ENCODE measurements around the gene EVI5L. TPM values are rescaled to one million over a fixed set of nuclear protein-coding genes. Genes with fewer than 3 reads are reported as not detected.

Gene EVI5L
- polyA plus RNA-seq, 1 donor from 2014 or later, result 50.6 TPM

DNA sequence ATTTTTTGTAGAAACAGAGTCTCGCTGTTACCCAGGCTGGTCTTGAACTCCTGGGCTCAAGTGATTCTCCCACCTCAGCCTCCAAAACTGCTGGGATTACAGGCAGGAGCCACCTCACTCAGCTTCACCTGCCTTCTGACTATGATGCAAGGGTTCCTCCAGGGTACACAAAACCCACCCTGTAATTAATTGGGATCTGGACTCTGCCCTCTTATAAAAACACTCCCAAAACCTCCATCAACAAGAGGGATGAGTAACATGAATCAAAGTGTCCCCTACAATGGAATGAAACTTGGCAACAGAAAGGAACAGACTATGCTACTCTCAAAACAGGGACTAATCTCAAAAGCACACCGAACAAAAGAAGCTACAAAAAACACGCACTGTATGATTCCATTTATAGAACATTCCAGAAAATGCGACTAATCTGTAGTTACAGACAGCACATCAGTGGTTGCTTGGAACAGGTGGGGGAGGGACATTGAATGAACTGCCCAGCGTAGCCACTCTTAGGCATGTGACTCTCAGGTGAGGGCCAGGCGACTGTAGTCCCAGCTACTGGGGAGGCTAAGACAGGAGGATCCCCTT is 47.3 kb downstream of the EVI5L start:
- peaks cover 13% of the 10 kb centered on the region for H3K79me2 ChIP-seq (replicated peaks; ENCODE audit: insufficient read depth, low read length)
- H4K20me1 ChIP-seq (ENCODE audit: insufficient read depth), result no peaks in the 10 kb centered on the region
- H3K27me3 ChIP-seq (ENCODE audit: insufficient read depth, low read depth, low read length), result no peaks in the 10 kb centered on the region
- no peak overlapping the region for H3K9ac ChIP-seq (ENCODE audit: low read length)
- H2AFZ ChIP-seq (ENCODE audit: low read depth, low read length), result no peak overlapping the region
- no peak overlapping the region for H3K4me3 ChIP-seq (ENCODE audit: low read length)
- no peaks in the 10 kb centered on the region for H3K9me3 ChIP-seq (ENCODE audit: low read length)
- no peaks in the 10 kb centered on the region for H3K9me2 ChIP-seq (ENCODE audit: insufficient read depth, low read length)
- H3K4me2 ChIP-seq (ENCODE audit: low read length), result no peak overlapping the region
- TF ChIP-seq POLR2AphosphoS5 (IDR thresholded peaks at IDR 0.05), result no peak
- no peak for TF ChIP-seq EZH2 (IDR thresholded peaks at IDR 0.05; ENCODE audit: borderline replicate concordance, insufficient read depth, low read length, poor library complexity, severe bottlenecking)
- TF ChIP-seq RAD21 (conservative IDR thresholded peaks at IDR 0.05), result no peak
- TF ChIP-seq EP300 (conservative IDR thresholded peaks at IDR 0.05; ENCODE audit: poor library complexity, severe bottlenecking), result no peak
- TF ChIP-seq, protein P1, sequence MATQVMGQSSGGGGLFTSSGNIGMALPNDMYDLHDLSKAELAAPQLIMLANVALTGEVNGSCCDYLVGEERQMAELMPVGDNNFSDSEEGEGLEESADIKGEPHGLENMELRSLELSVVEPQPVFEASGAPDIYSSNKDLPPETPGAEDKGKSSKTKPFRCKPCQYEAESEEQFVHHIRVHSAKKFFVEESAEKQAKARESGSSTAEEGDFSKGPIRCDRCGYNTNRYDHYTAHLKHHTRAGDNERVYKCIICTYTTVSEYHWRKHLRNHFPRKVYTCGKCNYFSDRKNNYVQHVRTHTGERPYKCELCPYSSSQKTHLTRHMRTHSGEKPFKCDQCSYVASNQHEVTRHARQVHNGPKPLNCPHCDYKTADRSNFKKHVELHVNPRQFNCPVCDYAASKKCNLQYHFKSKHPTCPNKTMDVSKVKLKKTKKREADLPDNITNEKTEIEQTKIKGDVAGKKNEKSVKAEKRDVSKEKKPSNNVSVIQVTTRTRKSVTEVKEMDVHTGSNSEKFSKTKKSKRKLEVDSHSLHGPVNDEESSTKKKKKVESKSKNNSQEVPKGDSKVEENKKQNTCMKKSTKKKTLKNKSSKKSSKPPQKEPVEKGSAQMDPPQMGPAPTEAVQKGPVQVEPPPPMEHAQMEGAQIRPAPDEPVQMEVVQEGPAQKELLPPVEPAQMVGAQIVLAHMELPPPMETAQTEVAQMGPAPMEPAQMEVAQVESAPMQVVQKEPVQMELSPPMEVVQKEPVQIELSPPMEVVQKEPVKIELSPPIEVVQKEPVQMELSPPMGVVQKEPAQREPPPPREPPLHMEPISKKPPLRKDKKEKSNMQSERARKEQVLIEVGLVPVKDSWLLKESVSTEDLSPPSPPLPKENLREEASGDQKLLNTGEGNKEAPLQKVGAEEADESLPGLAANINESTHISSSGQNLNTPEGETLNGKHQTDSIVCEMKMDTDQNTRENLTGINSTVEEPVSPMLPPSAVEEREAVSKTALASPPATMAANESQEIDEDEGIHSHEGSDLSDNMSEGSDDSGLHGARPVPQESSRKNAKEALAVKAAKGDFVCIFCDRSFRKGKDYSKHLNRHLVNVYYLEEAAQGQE (IDR thresholded peaks at IDR 0.05; ENCODE audit: borderline replicate concordance), result no peak
- no peak for TF ChIP-seq SMC3 (conservative IDR thresholded peaks at IDR 0.05; ENCODE audit: poor library complexity)
- TF ChIP-seq, protein P2, sequence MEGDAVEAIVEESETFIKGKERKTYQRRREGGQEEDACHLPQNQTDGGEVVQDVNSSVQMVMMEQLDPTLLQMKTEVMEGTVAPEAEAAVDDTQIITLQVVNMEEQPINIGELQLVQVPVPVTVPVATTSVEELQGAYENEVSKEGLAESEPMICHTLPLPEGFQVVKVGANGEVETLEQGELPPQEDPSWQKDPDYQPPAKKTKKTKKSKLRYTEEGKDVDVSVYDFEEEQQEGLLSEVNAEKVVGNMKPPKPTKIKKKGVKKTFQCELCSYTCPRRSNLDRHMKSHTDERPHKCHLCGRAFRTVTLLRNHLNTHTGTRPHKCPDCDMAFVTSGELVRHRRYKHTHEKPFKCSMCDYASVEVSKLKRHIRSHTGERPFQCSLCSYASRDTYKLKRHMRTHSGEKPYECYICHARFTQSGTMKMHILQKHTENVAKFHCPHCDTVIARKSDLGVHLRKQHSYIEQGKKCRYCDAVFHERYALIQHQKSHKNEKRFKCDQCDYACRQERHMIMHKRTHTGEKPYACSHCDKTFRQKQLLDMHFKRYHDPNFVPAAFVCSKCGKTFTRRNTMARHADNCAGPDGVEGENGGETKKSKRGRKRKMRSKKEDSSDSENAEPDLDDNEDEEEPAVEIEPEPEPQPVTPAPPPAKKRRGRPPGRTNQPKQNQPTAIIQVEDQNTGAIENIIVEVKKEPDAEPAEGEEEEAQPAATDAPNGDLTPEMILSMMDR (IDR thresholded peaks at IDR 0.05; ENCODE audit: poor library complexity, severe bottlenecking), result no peak
- no peak for TF ChIP-seq MXI1 (conservative IDR thresholded peaks at IDR 0.05; ENCODE audit: poor library complexity, severe bottlenecking)
- TF ChIP-seq TAF1 (IDR thresholded peaks at IDR 0.05; ENCODE audit: low read depth), result no peak
- H3F3A ChIP-seq (ENCODE audit: insufficient read depth, low read length, poor library complexity, severe bottlenecking), result peaks cover 6% of the 10 kb centered on the region
- no peak overlapping the region for H3K27ac ChIP-seq (ENCODE audit: low read length)
- no peaks in the 10 kb centered on the region for H3K36me3 ChIP-seq (ENCODE audit: insufficient read depth, low read length)

DNA sequence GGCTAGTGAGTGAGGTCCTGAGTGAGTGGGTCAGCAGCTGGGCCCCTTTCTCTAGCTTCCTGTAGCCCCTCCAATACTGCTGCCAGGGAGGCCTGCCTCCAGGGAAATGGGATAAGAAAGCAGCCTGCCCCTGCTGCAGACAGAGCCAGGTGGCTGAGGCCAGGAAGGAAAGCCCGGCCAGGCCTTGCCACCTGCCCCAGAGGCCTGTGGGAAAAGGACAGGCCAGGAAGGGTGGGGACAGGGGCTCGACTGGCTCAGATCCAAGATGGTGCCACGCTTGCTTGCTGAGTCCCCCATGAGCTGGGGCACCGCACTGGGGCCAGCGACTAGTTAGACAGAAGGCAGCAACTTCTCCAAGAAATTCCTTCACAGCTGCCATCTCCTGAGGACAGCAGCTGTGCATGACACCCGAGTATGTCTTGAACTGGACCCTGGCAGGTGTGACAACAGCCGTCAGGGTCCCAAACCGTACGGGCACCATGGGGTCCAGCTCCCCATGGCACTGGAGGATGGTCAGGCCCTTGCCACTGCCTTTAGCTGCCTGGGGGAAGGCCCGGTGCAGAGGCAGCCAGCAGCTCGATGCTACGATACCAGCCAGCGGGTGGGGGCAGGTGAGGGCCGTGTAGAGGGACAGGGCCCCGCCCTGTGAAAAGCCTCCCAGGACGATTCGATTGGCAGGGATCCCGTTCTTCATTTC is 49.2 kb downstream of the EVI5L start:
- Histone ChIP-seq H3K9me3 (ENCODE audit: low read length) (no peaks in the 10 kb centered on the region), H2AFZ (ENCODE audit: low read depth, low read length) (no peak overlapping the region), H3K4me3 (ENCODE audit: low read length) (no peak overlapping the region), H3K79me2 (replicated peaks; ENCODE audit: insufficient read depth, low read length) (no peaks in the 10 kb centered on the region), H3K36me3 (ENCODE audit: insufficient read depth, low read length) (no peaks in the 10 kb centered on the region), H3K4me2 (ENCODE audit: low read length) (no peak overlapping the region), H4K20me1 (ENCODE audit: insufficient read depth) (no peaks in the 10 kb centered on the region), H3K27ac (ENCODE audit: low read length) (no peak overlapping the region), H3K27me3 (ENCODE audit: insufficient read depth, low read depth, low read length) (no peaks in the 10 kb centered on the region), H3K9me2 (ENCODE audit: insufficient read depth, low read length) (no peaks in the 10 kb centered on the region), H3F3A (ENCODE audit: insufficient read depth, low read length, poor library complexity, severe bottlenecking) (no peaks in the 10 kb centered on the region), H3K9ac (ENCODE audit: low read length) (no peak overlapping the region)
- no peak for TF ChIP-seq EP300 (conservative IDR thresholded peaks at IDR 0.05; ENCODE audit: poor library complexity, severe bottlenecking)
- TF ChIP-seq SMC3 (conservative IDR thresholded peaks at IDR 0.05; ENCODE audit: poor library complexity), result no peak
- TF ChIP-seq, protein P1 (IDR thresholded peaks at IDR 0.05; ENCODE audit: borderline replicate concordance), result no peak
